Measurements from ENCODE around the gene GPHN.

GRCh38 chr14:67170660-67171059 is 662.7 kb downstream of the GPHN start:
- TF ChIP-seq TCF12 (IDR thresholded peaks at IDR 0.05) (no peak), EZH2phosphoT487 (IDR thresholded peaks at IDR 0.05; ENCODE audit: borderline replicate concordance, low read depth) (no peak), SMC3 (IDR thresholded peaks at IDR 0.05; ENCODE audit: low read depth, low read length) (no peak), CTCF (IDR thresholded peaks at IDR 0.05) (no peak), MAX (IDR thresholded peaks at IDR 0.05; ENCODE audit: low read depth) (no peak), POLR2AphosphoS5 (IDR thresholded peaks at IDR 0.05; ENCODE audit: low read depth, low read length) (no peak), EP300 (IDR thresholded peaks at IDR 0.05; ENCODE audit: borderline replicate concordance in 1 of 2, low read depth in 1 of 2, low read length in 1 of 2) (no peak), MXI1 (IDR thresholded peaks at IDR 0.05; ENCODE audit: low read depth, low read length) (no peak), FOXM1 (IDR thresholded peaks at IDR 0.05; ENCODE audit: low read depth) (no peak), TEAD4 (IDR thresholded peaks at IDR 0.05; ENCODE audit: borderline replicate concordance, insufficient read depth) (no peak), PBX3 (IDR thresholded peaks at IDR 0.05) (no peak), GABPA (IDR thresholded peaks at IDR 0.05; ENCODE audit: low read depth) (no peak), REST (IDR thresholded peaks at IDR 0.05; ENCODE audit: low read depth, low read length) (no peak)

Measured in SK-N-SH (cell line).